ENCODE data around the gene ZDHHC18.

DNA sequence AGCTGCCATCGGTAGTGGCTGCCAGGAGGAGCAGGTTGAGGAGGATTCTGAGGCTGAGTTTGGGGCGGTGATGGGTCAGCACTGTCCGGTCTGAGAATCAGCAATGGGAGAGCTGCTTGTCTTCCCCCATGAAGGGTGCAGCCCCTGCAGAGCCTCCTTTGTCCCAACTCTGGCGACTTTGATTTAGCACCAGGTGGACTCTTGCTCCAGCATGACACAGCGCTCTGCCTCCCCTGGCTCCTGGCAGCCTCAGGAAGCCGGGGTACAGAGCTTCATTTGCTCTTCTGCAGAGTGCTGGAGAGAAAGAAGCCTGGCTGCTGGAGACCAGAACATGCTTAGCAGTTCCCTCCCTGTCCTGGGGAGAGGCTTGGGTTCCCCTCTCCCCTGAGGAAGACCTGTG, 13.3 kb downstream of the ZDHHC18 start:
- TF ChIP-seq CTCF (IDR thresholded peaks at IDR 0.05) (no peak), POLR2A (IDR thresholded peaks at IDR 0.05) (no peak)

Measured in lower leg skin (tissue), 3 donors.